BE2C (cell line): ENCODE measurements around the gene CHRM2.

Experiments
- DNase-seq: peaks from one replicate; pipeline ENCODE4 v3.0.0-alpha.2; 2020
- H3K27me3 ChIP-seq: fragments of 250-450 bp; sonication (Bioruptor Pico); 2 replicates; pipeline ENCODE4 v1.5.1; 2020; ENCODE audit warnings: mild to moderate bottlenecking
- H3K36me3 ChIP-seq: fragments of 250-450 bp; sonication (Bioruptor Pico); 2 replicates; pipeline ENCODE4 v1.5.1; 2020; ENCODE audit warnings: mild to moderate bottlenecking
- H3K4me1 ChIP-seq: fragments of 250-450 bp; sonication (Bioruptor Pico); 2 replicates; pipeline ENCODE4 v1.5.1; 2020
- H3K4me3 ChIP-seq: 2 replicates; pipeline ENCODE4 v1.5.1; 2011; ENCODE audit warnings: low read depth, low read length
- H3K9me3 ChIP-seq: fragments of 250-450 bp; sonication (Bioruptor Pico); 2 replicates; pipeline ENCODE4 v1.5.1; 2020
- TF ChIP-seq, protein P1 (sequence below): IDR thresholded peaks from 2 replicates; pipeline ENCODE4 v1.5.1; 2012; ENCODE audit warnings: mild to moderate bottlenecking, low read depth, low read length

CHRM2 gene

DNA sequence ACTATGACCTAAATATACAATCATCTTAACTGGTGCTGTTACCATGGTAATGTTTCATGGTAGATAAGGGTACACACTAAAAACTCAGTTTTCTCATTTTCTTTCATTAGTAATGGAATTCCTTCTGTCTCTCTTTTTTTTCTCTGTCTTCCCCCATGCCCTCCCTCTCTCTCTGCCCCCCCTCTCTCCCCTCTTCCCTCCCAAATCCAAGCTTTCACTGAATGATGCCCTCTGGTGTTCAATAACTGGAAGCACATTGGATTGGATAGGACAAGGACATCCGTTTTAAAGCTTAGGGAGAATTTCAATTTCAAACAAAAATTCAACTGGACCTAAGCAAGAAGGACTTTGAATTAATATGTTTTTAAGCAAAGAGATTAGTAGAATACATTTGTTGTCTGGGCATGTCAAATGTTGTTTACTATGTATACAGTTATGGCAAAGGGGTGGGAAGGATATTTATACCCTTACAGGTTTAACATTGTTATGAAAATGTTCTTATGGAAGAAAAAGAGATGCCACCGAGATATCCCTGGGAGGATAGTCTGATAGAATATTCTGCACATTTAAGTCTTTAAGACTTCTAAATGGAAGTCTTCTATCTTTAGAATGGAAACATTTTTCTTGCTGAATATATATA, 6.1 kb downstream of the CHRM2 start:
- Histone ChIP-seq H3K9me3 (no peaks in the 10 kb centered on the region), H3K27me3 (peaks cover 21% of the 10 kb centered on the region), H3K4me1 (peaks cover 23% of the 10 kb centered on the region), H3K36me3 (no peaks in the 10 kb centered on the region), H3K4me3 (no peak overlapping the region)
- peak; percentile 9 for DNase-seq
- TF ChIP-seq, protein P1, sequence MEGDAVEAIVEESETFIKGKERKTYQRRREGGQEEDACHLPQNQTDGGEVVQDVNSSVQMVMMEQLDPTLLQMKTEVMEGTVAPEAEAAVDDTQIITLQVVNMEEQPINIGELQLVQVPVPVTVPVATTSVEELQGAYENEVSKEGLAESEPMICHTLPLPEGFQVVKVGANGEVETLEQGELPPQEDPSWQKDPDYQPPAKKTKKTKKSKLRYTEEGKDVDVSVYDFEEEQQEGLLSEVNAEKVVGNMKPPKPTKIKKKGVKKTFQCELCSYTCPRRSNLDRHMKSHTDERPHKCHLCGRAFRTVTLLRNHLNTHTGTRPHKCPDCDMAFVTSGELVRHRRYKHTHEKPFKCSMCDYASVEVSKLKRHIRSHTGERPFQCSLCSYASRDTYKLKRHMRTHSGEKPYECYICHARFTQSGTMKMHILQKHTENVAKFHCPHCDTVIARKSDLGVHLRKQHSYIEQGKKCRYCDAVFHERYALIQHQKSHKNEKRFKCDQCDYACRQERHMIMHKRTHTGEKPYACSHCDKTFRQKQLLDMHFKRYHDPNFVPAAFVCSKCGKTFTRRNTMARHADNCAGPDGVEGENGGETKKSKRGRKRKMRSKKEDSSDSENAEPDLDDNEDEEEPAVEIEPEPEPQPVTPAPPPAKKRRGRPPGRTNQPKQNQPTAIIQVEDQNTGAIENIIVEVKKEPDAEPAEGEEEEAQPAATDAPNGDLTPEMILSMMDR, result peak; percentile 76

DNA sequence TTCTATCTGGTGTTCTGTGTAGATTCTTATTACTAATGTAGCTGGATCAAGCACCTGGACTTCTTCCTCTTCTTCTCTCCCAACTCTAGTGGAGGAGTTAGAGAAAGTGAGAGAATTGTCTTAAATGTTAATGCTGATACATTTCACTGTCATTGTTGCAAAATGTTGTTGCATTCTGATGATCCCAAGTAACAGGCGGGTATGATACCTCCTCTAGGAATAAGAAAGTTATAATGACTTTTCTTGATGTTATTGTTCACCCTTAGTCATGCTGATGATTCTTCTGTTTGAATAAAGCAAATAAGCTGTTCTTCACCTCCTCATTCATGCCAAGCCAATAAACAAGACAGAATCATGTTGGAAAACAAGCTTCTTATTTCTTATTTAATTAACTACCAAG, 9.1 kb downstream of the CHRM2 start:
- Histone ChIP-seq H3K27me3 (no peaks in the 10 kb centered on the region), H3K4me1 (peaks cover 16% of the 10 kb centered on the region), H3K4me3 (no peak overlapping the region), H3K9me3 (no peaks in the 10 kb centered on the region), H3K36me3 (no peaks in the 10 kb centered on the region)
- TF ChIP-seq, protein P1, result no peak
- no peak for DNase-seq

DNA sequence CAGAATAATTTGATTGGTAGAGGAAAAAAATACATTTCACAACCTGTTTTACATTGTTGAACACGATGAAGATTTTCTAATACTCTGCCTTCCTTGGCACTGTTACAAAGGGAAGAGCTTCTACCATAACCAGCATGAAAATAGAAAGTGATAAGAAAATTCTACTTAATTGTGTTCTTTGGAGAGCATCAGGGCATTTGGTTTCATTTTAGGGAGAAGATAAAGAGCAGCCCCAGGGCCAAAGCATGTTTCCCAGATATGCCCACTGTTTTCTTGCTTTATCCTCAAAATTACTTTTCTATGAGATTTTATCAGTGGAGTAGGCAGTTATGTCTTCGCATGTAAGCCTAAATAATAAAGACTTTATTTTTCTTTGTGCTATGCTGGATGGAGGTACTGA, 9.5 kb downstream of the CHRM2 start:
- Histone ChIP-seq H3K27me3 (no peaks in the 10 kb centered on the region), H3K9me3 (no peaks in the 10 kb centered on the region), H3K36me3 (no peaks in the 10 kb centered on the region), H3K4me1 (peaks cover 16% of the 10 kb centered on the region), H3K4me3 (no peak overlapping the region)
- DNase-seq, result peak; percentile 34
- TF ChIP-seq, protein P1, result no peak

DNA sequence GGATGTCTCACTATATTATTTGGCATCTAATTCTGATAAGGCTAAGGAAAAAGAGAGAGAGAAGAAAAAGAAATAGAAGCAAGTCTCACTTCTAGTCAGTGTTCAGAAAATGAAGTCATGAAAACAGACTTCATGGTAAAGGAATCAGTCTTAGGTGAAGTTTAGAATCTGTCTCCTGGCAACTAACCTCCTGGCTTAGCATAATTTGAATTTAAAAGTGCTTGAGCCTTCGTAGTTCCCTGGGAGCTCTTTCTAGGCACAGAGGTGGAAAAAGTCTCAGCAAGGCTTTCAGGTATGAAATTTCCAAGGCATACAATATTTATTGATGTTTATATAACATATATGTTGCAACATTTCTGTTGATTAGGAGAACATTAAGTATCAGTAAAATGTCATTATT, 10.4 kb downstream of the CHRM2 start:
- no peak for DNase-seq
- Histone ChIP-seq H3K9me3 (no peaks in the 10 kb centered on the region), H3K27me3 (no peaks in the 10 kb centered on the region), H3K4me3 (no peak overlapping the region), H3K4me1 (peaks cover 20% of the 10 kb centered on the region), H3K36me3 (no peaks in the 10 kb centered on the region)
- TF ChIP-seq, protein P1, result no peak

DNA sequence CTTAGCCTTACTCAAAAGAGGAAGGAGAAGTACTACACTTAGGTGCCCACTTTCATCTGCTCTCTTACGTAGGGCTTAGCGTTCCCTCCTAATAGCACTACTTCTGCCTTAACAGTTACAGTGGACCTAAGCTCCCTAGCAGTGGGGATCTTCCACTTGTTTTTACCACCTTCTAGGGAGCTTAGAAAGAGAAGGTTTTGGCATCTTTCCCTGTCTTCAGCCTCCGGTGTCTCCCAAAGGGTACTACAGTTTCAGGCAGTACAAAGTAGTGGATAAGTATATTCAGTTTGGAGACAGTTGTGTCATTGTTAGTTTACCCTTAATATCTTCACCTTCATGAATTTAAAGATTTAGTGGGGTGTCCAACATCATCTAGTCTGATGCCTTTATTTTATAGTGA, 14.6 kb downstream of the CHRM2 start:
- Histone ChIP-seq H3K9me3 (no peaks in the 10 kb centered on the region), H3K27me3 (no peaks in the 10 kb centered on the region), H3K4me1 (peaks cover 12% of the 10 kb centered on the region), H3K4me3 (no peak overlapping the region), H3K36me3 (no peaks in the 10 kb centered on the region)
- TF ChIP-seq, protein P1, result peak; percentile 30
- peak; percentile 5 for DNase-seq

DNA sequence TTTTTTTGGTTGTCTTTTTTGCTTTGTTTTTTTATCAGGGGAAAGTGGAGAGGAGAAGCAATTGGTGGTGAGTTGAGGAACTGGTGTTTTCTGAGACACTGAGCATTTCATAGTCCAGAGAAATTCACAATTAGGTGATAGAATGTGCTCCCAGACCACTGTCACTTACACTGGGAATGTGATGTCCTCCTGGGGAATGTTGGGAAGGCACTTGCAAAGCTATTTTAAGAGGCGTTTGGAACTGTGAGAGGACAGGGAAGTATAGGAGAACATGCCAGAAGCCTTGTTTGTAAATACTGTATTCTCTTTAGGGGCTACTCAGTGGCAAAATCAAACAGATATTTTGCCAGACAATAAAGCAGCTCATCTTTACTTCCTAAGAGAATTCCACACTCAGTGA, 16.0 kb downstream of the CHRM2 start:
- TF ChIP-seq, protein P1, result no peak
- Histone ChIP-seq H3K27me3 (no peaks in the 10 kb centered on the region), H3K4me1 (peaks cover 4% of the 10 kb centered on the region; the same call in 1 of the 2 replicates), H3K4me3 (no peak overlapping the region), H3K36me3 (no peaks in the 10 kb centered on the region), H3K9me3 (no peaks in the 10 kb centered on the region)
- no peak for DNase-seq
